IPS-18a (cell line): ENCODE data around the gene MITF.

Experiments
- H3K27ac ChIP-seq: one replicate; pipeline ENCODE4 v1.5.1; 2013; ENCODE audit warnings: low read length
- H3K27me3 ChIP-seq: one replicate; pipeline ENCODE4 v1.6.1; 2013; ENCODE audit warnings: mild to moderate bottlenecking, low read length; ENCODE audit not compliant: control insufficient read depth, insufficient read depth
- H3K36me3 ChIP-seq: one replicate; pipeline ENCODE4 v1.6.1; 2013; ENCODE audit warnings: low read depth, low read length; ENCODE audit not compliant: control insufficient read depth
- H3K4me1 ChIP-seq: one replicate; pipeline ENCODE4 v1.6.1; 2013; ENCODE audit warnings: low read depth, low read length; ENCODE audit not compliant: control insufficient read depth
- H3K4me3 ChIP-seq: one replicate; pipeline ENCODE4 v1.5.1; 2013; ENCODE audit warnings: low read length
- H3K9ac ChIP-seq: one replicate; pipeline ENCODE4 v1.6.1; 2013; ENCODE audit warnings: mild to moderate bottlenecking, low read length, moderate library complexity
- H3K9me3 ChIP-seq: one replicate; pipeline ENCODE4 v1.6.1; 2013; ENCODE audit warnings: low read depth, low read length; ENCODE audit not compliant: control insufficient read depth

MITF gene

DNA sequence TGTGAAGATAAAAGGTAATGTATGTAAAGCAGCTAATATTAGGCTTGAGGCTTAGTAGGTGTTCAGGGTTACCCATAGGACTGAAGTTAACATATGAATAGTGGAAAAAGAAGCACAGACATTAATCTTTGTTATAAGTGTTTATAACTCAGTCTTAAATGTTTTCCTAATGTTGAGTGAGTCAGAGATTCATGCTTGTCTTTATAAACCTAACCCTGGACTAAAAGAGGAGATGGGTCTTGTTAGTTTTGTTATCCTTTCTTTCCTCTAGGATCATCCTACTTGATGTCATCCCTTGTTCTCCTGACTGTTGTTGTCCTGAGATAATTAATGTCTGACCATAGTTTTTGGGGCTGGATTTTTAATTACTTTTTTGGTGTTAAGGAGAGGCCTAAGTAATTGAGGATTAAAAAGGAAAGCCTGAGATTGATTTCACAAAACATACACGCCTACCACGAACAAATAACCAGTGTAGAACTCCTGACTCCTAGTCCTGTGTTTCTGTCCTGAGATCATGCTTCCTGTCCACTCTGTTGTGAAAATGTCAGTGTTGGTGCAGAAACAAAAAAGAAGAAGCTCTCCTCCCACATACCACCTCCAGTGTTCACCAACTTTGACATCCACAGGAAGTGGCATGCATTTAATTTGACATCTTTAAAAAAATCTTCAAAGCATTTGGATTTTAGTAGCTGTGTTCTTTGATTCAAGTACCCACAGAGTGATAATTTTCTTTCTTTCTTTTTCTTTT lies 8.4 kb downstream of the MITF start:
- no peaks in the 10 kb centered on the region for H3K27me3 ChIP-seq
- no peak overlapping the region for H3K4me3 ChIP-seq
- no peaks in the 10 kb centered on the region for H3K4me1 ChIP-seq
- no peaks in the 10 kb centered on the region for H3K36me3 ChIP-seq
- no peak overlapping the region for H3K9ac ChIP-seq
- H3K9me3 ChIP-seq, result no peaks in the 10 kb centered on the region
- no peak overlapping the region for H3K27ac ChIP-seq

DNA sequence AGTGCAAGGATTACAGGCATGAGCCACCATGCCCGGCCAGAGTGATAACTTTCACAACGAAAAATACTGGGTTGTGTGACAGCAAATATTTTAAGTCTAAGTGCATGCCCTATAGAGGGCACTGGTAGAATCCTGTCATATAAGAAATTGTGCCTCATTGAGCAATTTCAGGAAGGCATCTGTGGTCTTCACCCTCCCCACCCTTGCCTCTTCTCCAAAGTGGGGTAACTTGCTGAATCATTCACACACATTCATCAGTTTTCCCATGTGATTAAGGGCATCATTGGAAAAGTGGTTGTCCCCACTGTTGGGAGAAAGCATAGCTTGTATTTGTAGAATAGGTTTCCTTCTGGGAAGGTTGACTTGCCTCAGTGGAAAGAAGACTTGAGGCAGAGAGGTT lies 9.2 kb downstream of the MITF start:
- Histone ChIP-seq H3K27me3 (no peaks in the 10 kb centered on the region), H3K4me3 (no peak overlapping the region), H3K4me1 (no peaks in the 10 kb centered on the region), H3K9me3 (no peaks in the 10 kb centered on the region), H3K27ac (no peak overlapping the region), H3K9ac (no peak overlapping the region), H3K36me3 (no peaks in the 10 kb centered on the region)

DNA sequence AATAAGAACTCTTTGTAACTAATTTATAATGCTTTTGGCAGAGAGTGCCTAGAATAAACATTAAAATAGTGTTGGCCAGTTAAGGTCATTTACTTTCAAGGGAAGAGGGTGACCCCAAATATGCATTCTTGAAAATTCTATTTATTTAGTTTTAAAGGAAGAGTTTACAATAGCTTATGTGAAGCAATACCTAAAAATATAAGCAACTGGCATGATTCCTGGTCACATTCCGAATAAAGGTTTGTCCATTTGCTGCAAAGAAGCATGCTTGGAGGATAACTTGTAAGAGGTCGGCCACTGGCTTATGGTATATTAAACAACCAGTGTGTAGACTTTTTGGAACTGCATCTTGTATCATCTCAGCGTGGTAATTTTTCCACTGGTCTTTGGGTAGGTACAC lies 10.2 kb downstream of the MITF start:
- H3K9me3 ChIP-seq, result no peaks in the 10 kb centered on the region
- H3K27me3 ChIP-seq, result no peaks in the 10 kb centered on the region
- H3K27ac ChIP-seq, result no peak overlapping the region
- H3K9ac ChIP-seq, result no peak overlapping the region
- no peaks in the 10 kb centered on the region for H3K36me3 ChIP-seq
- no peaks in the 10 kb centered on the region for H3K4me1 ChIP-seq
- no peak overlapping the region for H3K4me3 ChIP-seq

DNA sequence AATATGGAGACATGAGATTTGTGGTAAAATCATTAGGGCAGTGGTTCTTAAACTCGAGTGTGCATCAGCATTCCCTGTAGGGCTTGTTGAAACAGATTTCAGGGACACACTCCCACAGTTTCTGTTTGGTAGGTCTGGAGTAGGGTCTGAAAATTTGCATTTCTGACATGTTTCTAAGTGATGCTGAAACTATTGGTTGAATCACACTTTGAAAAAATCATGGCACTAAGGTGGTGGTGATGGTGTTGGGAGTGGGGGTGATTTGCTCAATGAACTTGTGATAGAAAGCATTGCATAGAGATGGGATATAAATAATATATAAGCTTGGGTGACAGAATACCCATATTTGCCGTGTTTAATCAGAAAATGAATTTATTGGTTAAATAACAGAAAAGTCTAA lies 11.3 kb downstream of the MITF start:
- no peak overlapping the region for H3K9ac ChIP-seq
- H3K4me1 ChIP-seq, result no peaks in the 10 kb centered on the region
- H3K4me3 ChIP-seq, result no peak overlapping the region
- no peak overlapping the region for H3K27ac ChIP-seq
- H3K9me3 ChIP-seq, result no peaks in the 10 kb centered on the region
- no peaks in the 10 kb centered on the region for H3K36me3 ChIP-seq
- H3K27me3 ChIP-seq, result no peaks in the 10 kb centered on the region

DNA sequence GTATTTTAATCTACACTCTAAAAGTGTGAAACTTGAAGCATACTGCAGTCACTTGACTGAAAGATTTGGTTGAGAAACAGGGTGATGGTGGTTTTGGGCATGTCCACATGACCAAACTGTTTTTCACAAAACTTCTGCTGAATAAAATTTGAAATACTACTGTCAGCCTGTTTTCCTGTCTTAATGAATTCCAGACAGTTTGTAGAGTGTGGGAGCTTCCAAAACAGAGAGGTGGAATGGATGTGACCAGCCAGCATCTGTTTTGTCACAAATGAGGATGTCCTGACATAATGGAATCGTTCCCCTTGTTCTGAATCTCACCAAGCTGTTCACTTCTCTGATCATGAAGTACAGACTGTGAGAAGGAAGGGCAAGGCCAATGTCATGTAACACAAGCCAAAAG lies 11.8 kb downstream of the MITF start:
- Histone ChIP-seq H3K36me3 (no peaks in the 10 kb centered on the region), H3K4me3 (no peak overlapping the region), H3K27me3 (no peaks in the 10 kb centered on the region), H3K27ac (no peak overlapping the region), H3K9ac (no peak overlapping the region), H3K9me3 (no peaks in the 10 kb centered on the region), H3K4me1 (no peaks in the 10 kb centered on the region)

DNA sequence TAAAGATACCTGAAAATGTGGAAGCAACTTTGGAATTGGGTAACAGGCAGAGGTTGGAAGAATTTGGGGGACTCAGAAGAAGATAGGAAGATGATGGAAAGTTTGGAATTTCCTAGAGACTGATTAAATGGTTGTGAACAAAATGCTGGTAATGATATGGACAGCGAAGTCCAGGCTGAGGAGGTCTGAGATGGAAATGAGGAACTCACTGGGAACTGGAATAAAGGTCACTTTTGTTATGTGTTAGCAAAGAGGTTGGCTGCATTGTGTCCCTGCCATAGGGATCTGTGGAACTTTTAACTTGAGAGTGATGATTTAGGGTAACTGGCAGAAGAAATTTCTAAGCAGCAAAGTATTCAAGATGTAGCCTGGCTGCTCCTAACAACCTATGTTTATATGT lies 13.0 kb downstream of the MITF start:
- no peak overlapping the region for H3K27ac ChIP-seq
- H3K27me3 ChIP-seq, result no peaks in the 10 kb centered on the region
- no peaks in the 10 kb centered on the region for H3K9me3 ChIP-seq
- H3K4me3 ChIP-seq, result no peak overlapping the region
- H3K36me3 ChIP-seq, result no peaks in the 10 kb centered on the region
- no peak overlapping the region for H3K9ac ChIP-seq
- no peaks in the 10 kb centered on the region for H3K4me1 ChIP-seq

DNA sequence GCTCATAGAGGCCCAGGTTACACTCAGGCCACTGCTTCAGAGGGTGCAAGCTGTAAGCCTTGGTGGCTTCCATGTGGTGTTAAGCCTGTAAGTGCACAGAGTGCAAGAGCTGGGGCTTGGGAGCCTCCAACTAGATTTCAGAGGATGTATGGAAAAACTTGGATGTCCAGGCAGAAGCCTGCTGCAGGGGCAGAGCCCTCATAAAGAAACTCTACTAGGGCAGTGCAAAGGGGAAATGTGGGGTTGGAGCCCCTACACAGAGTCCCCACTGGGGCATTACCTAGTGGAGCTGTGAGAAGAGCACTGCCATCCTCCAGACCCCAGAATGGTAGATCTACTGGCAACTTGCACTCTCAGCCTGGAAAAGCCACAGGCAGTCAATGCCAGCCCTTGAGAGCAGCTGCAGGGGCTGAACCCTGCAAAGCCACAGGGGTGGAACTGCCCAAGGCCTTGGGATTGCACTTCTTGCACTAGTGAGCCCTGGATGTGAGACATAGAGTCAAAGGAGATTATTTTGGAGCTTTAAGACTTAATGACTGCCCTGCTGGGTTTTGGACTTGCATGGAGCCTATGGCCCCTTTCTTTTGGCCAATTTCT lies 14.0 kb downstream of the MITF start:
- H3K4me1 ChIP-seq, result no peaks in the 10 kb centered on the region
- H3K27ac ChIP-seq, result no peak overlapping the region
- no peaks in the 10 kb centered on the region for H3K27me3 ChIP-seq
- H3K4me3 ChIP-seq, result no peak overlapping the region
- H3K9me3 ChIP-seq, result no peaks in the 10 kb centered on the region
- H3K9ac ChIP-seq, result no peak overlapping the region
- H3K36me3 ChIP-seq, result no peaks in the 10 kb centered on the region

DNA sequence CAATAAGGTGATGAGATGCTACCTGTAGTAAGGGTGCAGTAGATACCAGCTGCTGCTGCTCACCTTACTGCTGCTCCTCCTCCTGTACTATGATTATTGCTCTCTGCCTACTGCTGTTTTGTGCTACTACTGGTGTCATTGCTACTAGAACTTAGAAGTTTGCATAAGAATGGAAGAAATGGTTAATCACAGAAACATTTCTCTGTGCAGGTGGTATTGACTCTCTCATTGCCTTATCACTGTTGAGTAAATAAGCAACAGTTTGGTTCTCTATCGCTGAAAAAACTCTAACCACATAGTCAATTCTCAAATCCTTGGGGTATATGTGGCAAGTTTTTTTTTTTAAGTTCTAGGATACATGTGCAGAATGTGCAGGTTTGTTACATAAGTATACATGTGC lies 16.5 kb downstream of the MITF start:
- H3K36me3 ChIP-seq, result no peaks in the 10 kb centered on the region
- no peaks in the 10 kb centered on the region for H3K27me3 ChIP-seq
- H3K4me1 ChIP-seq, result no peaks in the 10 kb centered on the region
- no peaks in the 10 kb centered on the region for H3K9me3 ChIP-seq
- no peak overlapping the region for H3K4me3 ChIP-seq
- no peak overlapping the region for H3K27ac ChIP-seq
- H3K9ac ChIP-seq, result no peak overlapping the region

DNA sequence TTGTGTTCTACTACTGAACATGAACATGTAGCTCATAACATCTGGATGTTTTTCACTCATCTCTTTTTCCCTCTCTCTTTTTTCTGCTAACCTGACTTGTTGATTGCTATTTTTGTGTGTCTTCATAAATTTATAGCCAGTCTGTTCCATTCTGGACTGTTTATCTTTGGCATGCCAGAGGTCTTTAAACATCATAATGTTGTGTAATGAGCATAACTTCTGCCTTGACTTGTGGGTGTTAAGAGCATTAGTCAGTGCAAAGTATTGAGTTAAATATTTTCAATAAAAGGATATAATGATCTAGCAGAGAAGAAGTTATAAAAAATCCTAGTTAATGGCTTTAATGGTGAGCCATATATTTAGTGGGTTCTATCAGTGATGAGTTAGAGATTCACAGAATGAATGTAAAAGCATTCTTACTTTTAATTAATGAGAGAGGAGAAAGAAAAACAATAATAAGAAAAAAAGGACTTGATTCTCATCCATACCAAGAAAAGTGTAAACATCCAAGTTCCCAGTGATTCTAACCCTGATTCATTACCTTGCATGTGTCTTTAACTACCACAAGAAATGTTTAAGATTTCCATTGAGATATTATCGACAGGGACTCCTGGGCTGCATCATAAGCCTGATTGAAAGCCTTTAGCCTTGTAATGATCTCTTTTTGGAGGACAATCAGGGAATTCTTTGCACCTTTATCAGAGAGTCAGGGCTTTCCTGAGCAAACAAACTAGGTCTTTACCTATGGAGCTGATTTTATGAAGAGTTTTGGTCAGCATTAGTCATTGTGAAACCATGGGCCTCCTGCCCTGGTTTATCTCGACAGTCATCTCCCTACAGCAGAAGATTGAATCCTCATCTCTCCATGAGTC lies 22.9 kb downstream of the MITF start:
- no peaks in the 10 kb centered on the region for H3K9me3 ChIP-seq
- no peak overlapping the region for H3K27ac ChIP-seq
- H3K4me1 ChIP-seq, result no peaks in the 10 kb centered on the region
- no peak overlapping the region for H3K9ac ChIP-seq
- no peak overlapping the region for H3K4me3 ChIP-seq
- H3K27me3 ChIP-seq, result no peaks in the 10 kb centered on the region
- H3K36me3 ChIP-seq, result no peaks in the 10 kb centered on the region

DNA sequence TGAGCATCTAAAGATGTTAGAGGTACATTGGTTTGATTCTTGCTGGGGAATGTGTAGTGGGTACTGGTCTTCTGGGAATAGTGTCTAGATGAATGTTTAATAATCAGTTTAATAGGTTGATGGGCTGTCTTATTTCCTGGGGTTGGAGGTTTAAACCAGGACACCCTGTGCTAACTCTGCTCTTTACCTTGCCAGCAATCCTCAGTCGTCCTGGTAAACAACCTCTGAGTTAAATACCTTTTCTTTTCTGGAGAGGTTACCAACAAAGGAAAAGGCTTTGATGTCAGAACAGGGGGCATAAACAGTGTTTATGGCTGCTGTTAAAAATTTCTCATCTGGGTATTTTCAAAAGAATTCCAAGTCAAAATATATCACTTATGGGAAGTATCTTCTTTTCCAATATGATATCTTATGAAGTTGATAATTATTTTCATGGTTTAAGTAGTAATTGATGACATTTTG lies 23.5 kb downstream of the MITF start:
- Histone ChIP-seq H3K4me1 (no peaks in the 10 kb centered on the region), H3K27ac (no peak overlapping the region), H3K27me3 (no peaks in the 10 kb centered on the region), H3K36me3 (no peaks in the 10 kb centered on the region), H3K4me3 (no peak overlapping the region), H3K9me3 (no peaks in the 10 kb centered on the region), H3K9ac (no peak overlapping the region)

DNA sequence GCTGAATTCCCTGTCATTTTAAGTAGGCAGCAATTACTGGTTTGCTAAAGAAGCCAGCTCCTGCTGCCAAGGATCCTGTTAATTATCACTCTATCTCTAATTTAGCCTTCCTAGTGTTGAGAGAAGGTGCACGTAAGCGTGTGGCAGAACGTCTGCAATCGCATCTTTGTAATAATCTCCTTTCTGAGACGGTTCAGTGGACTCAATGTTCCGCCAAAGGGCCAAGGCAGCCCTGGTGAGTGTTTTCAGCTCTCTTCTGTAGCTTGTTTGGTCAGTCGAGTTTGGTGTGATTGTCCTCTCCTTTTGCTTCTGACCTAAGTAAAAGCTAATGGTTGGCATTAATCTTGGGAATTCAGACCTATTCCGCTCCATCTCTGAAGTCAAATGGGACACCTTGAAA lies 24.2 kb downstream of the MITF start:
- H3K27ac ChIP-seq, result no peak overlapping the region
- H3K27me3 ChIP-seq, result no peaks in the 10 kb centered on the region
- no peak overlapping the region for H3K4me3 ChIP-seq
- H3K9ac ChIP-seq, result no peak overlapping the region
- no peaks in the 10 kb centered on the region for H3K36me3 ChIP-seq
- no peaks in the 10 kb centered on the region for H3K4me1 ChIP-seq
- no peaks in the 10 kb centered on the region for H3K9me3 ChIP-seq
